Nephron progenitor cell (in vitro differentiated cells): ENCODE measurements around the gene CYFIP1.
A peak's percentile ranks its signal among the peaks of the same experiment; 100 is the strongest.

Experiments
- DNase-seq: peaks from one replicate; pipeline ENCODE4 v3.0.0; 2021
- H3K27ac Mint-ChIP-seq: 2 replicates; pipeline ENCODE4 v1.8.0; 2021; ENCODE audit warnings: mild to moderate bottlenecking, moderate library complexity, mixed read lengths
- H3K27me3 Mint-ChIP-seq: 2 replicates; pipeline ENCODE4 v1.8.0; 2021; ENCODE audit warnings: mild to moderate bottlenecking, low read depth, mixed read lengths; ENCODE audit not compliant: poor library complexity
- H3K36me3 Mint-ChIP-seq: 2 replicates; pipeline ENCODE4 v1.8.0; 2021; ENCODE audit warnings: low read depth, mixed read lengths
- H3K4me1 Mint-ChIP-seq: 2 replicates; pipeline ENCODE4 v1.8.0; 2021; ENCODE audit warnings: mixed read lengths
- H3K4me3 Mint-ChIP-seq: 2 replicates; pipeline ENCODE4 v1.8.0; 2021; ENCODE audit warnings: mild to moderate bottlenecking, moderate library complexity, mixed read lengths
- H3K9me3 Mint-ChIP-seq: 2 replicates; pipeline ENCODE4 v1.8.0; 2021; ENCODE audit warnings: mild to moderate bottlenecking, moderate library complexity, mixed read lengths
- TF ChIP-seq, protein P1 (sequence below): fragments of 200-600 bp; sonication (generic); IDR thresholded peaks from 2 replicates; pipeline ENCODE4 v1.5.0; 2021; ENCODE audit warnings: antibody characterized with exemption

The CYFIP1 gene

DNA sequence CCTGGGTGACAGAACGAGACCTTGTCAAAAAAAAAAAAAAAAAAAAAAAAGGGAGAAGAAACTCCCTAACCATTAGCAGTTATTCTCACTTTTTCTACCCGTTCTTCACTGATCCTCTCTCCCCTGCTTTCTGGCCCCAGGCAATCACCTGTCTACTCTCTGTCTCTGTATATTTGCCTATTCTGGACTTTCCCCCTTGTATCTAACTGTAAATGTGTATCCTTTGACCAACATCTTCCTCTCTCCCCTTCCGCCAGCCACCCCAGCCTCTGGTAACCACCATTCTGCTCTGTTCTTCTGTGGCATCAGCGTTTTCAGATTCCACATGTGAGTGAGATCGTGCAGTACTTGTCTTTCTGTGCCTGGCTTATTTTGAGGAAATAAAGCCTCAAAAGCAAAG, 6.9 kb downstream of the CYFIP1 start:
- no peak for DNase-seq
- H3K27ac Mint-ChIP-seq: no peak overlapping the region
- TF ChIP-seq, protein P1, sequence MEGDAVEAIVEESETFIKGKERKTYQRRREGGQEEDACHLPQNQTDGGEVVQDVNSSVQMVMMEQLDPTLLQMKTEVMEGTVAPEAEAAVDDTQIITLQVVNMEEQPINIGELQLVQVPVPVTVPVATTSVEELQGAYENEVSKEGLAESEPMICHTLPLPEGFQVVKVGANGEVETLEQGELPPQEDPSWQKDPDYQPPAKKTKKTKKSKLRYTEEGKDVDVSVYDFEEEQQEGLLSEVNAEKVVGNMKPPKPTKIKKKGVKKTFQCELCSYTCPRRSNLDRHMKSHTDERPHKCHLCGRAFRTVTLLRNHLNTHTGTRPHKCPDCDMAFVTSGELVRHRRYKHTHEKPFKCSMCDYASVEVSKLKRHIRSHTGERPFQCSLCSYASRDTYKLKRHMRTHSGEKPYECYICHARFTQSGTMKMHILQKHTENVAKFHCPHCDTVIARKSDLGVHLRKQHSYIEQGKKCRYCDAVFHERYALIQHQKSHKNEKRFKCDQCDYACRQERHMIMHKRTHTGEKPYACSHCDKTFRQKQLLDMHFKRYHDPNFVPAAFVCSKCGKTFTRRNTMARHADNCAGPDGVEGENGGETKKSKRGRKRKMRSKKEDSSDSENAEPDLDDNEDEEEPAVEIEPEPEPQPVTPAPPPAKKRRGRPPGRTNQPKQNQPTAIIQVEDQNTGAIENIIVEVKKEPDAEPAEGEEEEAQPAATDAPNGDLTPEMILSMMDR: no peak

DNA sequence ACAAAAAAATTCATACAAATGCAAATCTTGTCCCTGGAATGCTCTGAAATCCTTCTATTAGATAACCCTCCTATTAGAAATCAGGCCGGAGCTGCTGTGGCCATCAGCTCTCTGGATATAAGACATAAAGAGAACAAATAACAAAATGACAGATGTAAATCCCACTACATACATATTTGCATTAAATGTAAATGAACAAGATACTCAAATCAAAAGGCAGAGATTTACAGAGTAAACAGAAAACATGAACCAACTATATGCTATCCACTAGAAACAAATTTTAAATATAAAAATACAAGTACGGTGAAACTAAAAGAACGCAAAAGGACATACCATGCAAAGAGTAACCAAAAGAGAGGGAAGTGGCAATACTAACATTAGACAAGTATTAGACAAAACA, 10.7 kb downstream of the CYFIP1 start:
- peaks cover 35% of the 10 kb centered on the region for H3K9me3 Mint-ChIP-seq
- no peak overlapping the region for H3K4me3 Mint-ChIP-seq
- H3K4me1 Mint-ChIP-seq: peaks cover 26% of the 10 kb centered on the region
- no peak overlapping the region for H3K27ac Mint-ChIP-seq
- peaks cover 37% of the 10 kb centered on the region for H3K36me3 Mint-ChIP-seq
- peaks cover 4% of the 10 kb centered on the region for H3K27me3 Mint-ChIP-seq
- TF ChIP-seq, protein P1: no peak
- no peak for DNase-seq

More for the DNA sequence above, 6.9 kb downstream of the CYFIP1 start:
- peaks cover 31% of the 10 kb centered on the region for H3K36me3 Mint-ChIP-seq
- no peak overlapping the region for H3K4me3 Mint-ChIP-seq
- H3K4me1 Mint-ChIP-seq: peaks cover 20% of the 10 kb centered on the region
- H3K9me3 Mint-ChIP-seq: peaks cover 35% of the 10 kb centered on the region
- peaks cover 6% of the 10 kb centered on the region for H3K27me3 Mint-ChIP-seq

DNA sequence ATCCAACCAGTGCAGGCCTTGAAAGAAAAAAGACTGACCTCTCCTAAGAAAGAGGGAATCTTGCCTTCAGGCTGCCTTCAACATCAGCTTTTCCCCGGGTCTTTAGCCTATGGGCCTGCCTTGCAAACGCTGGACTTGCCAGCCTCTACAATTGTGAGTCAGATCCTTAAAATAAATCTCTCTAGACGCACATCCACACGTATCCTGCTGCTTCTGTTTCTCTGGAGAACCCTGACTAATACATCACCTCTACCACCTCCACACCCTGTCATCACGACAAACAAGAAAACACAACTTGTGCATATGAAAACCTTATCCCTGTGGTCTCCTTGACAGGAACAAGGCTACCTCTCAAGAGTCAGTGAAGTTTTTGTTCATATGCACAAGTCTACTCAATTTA, 11.8 kb downstream of the CYFIP1 start:
- H3K4me3 Mint-ChIP-seq: no peak overlapping the region
- peaks cover 39% of the 10 kb centered on the region for H3K36me3 Mint-ChIP-seq
- peaks cover 37% of the 10 kb centered on the region for H3K4me1 Mint-ChIP-seq
- peaks cover 4% of the 10 kb centered on the region for H3K27me3 Mint-ChIP-seq
- TF ChIP-seq, protein P1: no peak
- peak overlapping the region; percentile 96 for H3K27ac Mint-ChIP-seq
- DNase-seq: no peak
- H3K9me3 Mint-ChIP-seq: peaks cover 33% of the 10 kb centered on the region

DNA sequence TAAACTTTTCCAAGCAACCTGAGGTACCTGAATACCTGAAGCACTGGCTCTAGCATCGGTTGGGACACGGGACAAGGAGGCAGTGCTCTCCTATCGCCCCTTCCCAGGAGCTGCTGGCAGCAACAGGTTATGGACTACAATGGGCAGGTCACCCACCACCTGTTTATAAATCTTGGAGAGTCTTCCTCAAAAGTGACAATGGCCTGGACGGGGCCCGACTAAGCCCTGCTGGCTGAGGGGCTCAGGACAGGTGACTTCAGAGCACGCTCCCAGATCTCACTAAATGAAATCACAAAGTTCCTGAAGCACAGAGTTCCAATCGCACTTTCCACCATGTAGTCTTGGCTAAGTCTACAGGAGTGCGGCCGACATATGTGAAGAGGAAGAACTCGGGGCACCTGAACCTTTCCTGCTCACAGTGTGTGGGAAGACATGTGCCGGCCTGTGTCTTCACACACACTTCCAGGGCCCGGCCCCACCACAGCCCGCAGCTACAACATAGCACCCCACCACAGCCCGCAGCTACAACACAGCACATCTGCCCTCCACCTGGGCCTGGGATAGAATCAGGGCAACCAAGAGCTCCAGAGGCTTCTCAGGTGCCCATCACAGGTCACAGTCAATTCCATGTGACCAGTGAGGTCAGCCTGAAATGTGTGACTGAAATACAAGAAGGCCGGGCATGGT, 12.9 kb downstream of the CYFIP1 start:
- H3K9me3 Mint-ChIP-seq: peaks cover 28% of the 10 kb centered on the region
- no peak for DNase-seq
- H3K4me3 Mint-ChIP-seq: no peak overlapping the region
- H3K27ac Mint-ChIP-seq: peak overlapping the region; percentile 36
- TF ChIP-seq, protein P1: no peak
- peaks cover 45% of the 10 kb centered on the region for H3K4me1 Mint-ChIP-seq
- H3K36me3 Mint-ChIP-seq: peaks cover 44% of the 10 kb centered on the region
- H3K27me3 Mint-ChIP-seq: peaks cover 4% of the 10 kb centered on the region

DNA sequence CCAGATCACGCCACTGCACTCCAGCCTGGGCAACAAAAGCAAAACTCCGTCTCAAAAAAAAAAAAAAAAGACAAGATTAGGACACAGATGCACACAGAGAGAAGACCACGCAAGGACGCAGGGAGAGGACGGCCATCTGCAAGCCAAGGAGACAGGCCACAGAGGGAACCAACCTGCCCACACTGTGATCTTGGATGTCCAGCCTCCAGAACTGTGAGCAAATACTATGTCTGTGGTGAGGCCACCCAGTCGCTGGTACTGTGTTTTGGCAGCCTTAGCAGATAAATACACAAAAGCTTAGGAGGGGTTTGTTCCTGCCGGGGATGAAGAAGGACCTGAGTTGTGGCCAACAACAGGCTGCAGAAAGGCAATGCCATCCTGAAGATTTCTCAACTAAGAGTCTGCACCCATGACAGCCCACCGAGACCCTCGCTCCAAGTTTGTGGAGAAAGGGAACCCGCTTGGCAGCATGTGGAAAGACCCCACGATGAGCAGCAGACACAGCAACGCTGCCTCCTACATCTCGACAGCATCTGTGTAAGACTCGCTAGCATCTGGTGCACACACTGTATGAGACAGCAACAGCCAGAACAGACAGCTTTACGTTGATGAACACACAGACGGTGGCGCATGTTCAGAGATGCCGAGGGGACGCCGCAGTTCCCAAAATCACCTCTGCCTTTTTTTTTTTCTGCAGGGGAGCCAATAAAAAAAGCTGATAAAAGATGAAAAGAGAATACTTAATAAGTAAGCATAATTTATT, 13.7 kb downstream of the CYFIP1 start:
- DNase-seq: no peak
- TF ChIP-seq, protein P1: no peak
- Mint-ChIP-seq H3K36me3 (peaks cover 44% of the 10 kb centered on the region), H3K4me1 (peaks cover 45% of the 10 kb centered on the region), H3K27me3 (peaks cover 4% of the 10 kb centered on the region), H3K9me3 (peaks cover 21% of the 10 kb centered on the region), H3K27ac (no peak overlapping the region), H3K4me3 (no peak overlapping the region)
